Embryonic facial prominence (tissue), 1 donor: ENCODE results near the gene B4GALT3.
A peak's percentile ranks its signal among the peaks of the same experiment; 100 is the strongest.

Source experiments
- DNase-seq: peaks from one replicate; pipeline ENCODE4 v3.0.0-alpha.2; 2016; ENCODE audit errors: extremely low spot score

B4GALT3 gene

GRCh38 chr1:161188381-161188780 is 11.1 kb upstream of the B4GALT3 start:
- DNase-seq, result no peak

GRCh38 chr1:161187311-161187710 is 10.0 kb upstream of the B4GALT3 start:
- no peak for DNase-seq

GRCh38 chr1:161185732-161186311 is 8.5 kb upstream of the B4GALT3 start:
- no peak for DNase-seq

- no peak for DNase-seq
Measured at GRCh38 chr1:161185282-161185682, 8.0 kb upstream of the B4GALT3 start.

- no peak for DNase-seq
Measured at GRCh38 chr1:161182214-161182613, 4.9 kb upstream of the B4GALT3 start.

- DNase-seq, result no peak
Measured at GRCh38 chr1:161180639-161181038, 3.3 kb upstream of the B4GALT3 start.

GRCh38 chr1:161179698-161180097 is 2.4 kb upstream of the B4GALT3 start:
- DNase-seq, result no peak

GRCh38 chr1:161177936-161178244 is 583 bp upstream of the B4GALT3 start:
- DNase-seq, result no peak

GRCh38 chr1:161176468-161177111 is 717 bp downstream of the B4GALT3 start:
- DNase-seq, result no peak

- no peak for DNase-seq
Measured at GRCh38 chr1:161175771-161176453, 1.4 kb downstream of the B4GALT3 start.

GRCh38 chr1:161174911-161175310 is 2.4 kb downstream of the B4GALT3 start:
- DNase-seq, result no peak

- DNase-seq, result no peak
Measured at GRCh38 chr1:161173711-161174110, 3.6 kb downstream of the B4GALT3 start.

GRCh38 chr1:161172776-161173376 is 4.4 kb downstream of the B4GALT3 start:
- no peak for DNase-seq

- DNase-seq, result no peak
Measured at GRCh38 chr1:161172349-161172748, 5.0 kb downstream of the B4GALT3 start.

- no peak for DNase-seq
Measured at GRCh38 chr1:161171696-161172095, 5.6 kb downstream of the B4GALT3 start.

GRCh38 chr1:161171191-161171590 is 6.1 kb downstream of the B4GALT3 start:
- DNase-seq, result no peak

GRCh38 chr1:161168906-161169305 is 8.4 kb downstream of the B4GALT3 start:
- no peak for DNase-seq

GRCh38 chr1:161166669-161167548 is 10.4 kb downstream of the B4GALT3 start:
- DNase-seq, result no peak

GRCh38 chr1:161165742-161166668 is 11.3 kb downstream of the B4GALT3 start, which contains the start of gene PPOX:
TSS of gene PPOX (plus strand) at chr1:161166426. CDS start at chr1:161166848, 422 bp downstream.
- peak; percentile 99 for DNase-seq

GRCh38 chr1:161164901-161165610 is 12.3 kb downstream of the B4GALT3 start:
- no peak for DNase-seq
